ENCODE results near the gene SECISBP2.

GRCh38 chr9:89347651-89348050 lies 29.4 kb downstream of the SECISBP2 start:
- TF ChIP-seq, protein P1, sequence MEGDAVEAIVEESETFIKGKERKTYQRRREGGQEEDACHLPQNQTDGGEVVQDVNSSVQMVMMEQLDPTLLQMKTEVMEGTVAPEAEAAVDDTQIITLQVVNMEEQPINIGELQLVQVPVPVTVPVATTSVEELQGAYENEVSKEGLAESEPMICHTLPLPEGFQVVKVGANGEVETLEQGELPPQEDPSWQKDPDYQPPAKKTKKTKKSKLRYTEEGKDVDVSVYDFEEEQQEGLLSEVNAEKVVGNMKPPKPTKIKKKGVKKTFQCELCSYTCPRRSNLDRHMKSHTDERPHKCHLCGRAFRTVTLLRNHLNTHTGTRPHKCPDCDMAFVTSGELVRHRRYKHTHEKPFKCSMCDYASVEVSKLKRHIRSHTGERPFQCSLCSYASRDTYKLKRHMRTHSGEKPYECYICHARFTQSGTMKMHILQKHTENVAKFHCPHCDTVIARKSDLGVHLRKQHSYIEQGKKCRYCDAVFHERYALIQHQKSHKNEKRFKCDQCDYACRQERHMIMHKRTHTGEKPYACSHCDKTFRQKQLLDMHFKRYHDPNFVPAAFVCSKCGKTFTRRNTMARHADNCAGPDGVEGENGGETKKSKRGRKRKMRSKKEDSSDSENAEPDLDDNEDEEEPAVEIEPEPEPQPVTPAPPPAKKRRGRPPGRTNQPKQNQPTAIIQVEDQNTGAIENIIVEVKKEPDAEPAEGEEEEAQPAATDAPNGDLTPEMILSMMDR (CRISPR knock-in tag; IDR thresholded peaks at IDR 0.05): no peak
- no peak for TF ChIP-seq ZNF550 (CRISPR knock-in tag; IDR thresholded peaks at IDR 0.05; ENCODE audit: borderline replicate concordance)
- no peak for TF ChIP-seq POLR2A (IDR thresholded peaks at IDR 0.05; ENCODE audit: insufficient read depth in 1 of 2, low read depth in 2 of 2, low read length in 2 of 2)
- no peak for TF ChIP-seq HMGXB4 (CRISPR knock-in tag; IDR thresholded peaks at IDR 0.05; ENCODE audit: borderline replicate concordance in 1 of 2, low read depth in 1 of 2)
- TF ChIP-seq, protein P2, sequence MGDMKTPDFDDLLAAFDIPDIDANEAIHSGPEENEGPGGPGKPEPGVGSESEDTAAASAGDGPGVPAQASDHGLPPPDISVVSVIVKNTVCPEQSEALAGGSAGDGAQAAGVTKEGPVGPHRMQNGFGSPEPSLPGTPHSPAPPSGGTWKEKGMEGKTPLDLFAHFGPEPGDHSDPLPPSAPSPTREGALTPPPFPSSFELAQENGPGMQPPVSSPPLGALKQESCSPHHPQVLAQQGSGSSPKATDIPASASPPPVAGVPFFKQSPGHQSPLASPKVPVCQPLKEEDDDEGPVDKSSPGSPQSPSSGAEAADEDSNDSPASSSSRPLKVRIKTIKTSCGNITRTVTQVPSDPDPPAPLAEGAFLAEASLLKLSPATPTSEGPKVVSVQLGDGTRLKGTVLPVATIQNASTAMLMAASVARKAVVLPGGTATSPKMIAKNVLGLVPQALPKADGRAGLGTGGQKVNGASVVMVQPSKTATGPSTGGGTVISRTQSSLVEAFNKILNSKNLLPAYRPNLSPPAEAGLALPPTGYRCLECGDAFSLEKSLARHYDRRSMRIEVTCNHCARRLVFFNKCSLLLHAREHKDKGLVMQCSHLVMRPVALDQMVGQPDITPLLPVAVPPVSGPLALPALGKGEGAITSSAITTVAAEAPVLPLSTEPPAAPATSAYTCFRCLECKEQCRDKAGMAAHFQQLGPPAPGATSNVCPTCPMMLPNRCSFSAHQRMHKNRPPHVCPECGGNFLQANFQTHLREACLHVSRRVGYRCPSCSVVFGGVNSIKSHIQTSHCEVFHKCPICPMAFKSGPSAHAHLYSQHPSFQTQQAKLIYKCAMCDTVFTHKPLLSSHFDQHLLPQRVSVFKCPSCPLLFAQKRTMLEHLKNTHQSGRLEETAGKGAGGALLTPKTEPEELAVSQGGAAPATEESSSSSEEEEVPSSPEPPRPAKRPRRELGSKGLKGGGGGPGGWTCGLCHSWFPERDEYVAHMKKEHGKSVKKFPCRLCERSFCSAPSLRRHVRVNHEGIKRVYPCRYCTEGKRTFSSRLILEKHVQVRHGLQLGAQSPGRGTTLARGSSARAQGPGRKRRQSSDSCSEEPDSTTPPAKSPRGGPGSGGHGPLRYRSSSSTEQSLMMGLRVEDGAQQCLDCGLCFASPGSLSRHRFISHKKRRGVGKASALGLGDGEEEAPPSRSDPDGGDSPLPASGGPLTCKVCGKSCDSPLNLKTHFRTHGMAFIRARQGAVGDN (CRISPR knock-in tag; IDR thresholded peaks at IDR 0.05): no peak
- TF ChIP-seq MXI1 (IDR thresholded peaks at IDR 0.05; ENCODE audit: borderline replicate concordance, low read depth, low read length): no peak
- TF ChIP-seq AHDC1 (CRISPR knock-in tag; IDR thresholded peaks at IDR 0.05; ENCODE audit: borderline replicate concordance): no peak
- TF ChIP-seq ZNF335 (CRISPR knock-in tag; IDR thresholded peaks at IDR 0.05): no peak
- TF ChIP-seq, protein P3, sequence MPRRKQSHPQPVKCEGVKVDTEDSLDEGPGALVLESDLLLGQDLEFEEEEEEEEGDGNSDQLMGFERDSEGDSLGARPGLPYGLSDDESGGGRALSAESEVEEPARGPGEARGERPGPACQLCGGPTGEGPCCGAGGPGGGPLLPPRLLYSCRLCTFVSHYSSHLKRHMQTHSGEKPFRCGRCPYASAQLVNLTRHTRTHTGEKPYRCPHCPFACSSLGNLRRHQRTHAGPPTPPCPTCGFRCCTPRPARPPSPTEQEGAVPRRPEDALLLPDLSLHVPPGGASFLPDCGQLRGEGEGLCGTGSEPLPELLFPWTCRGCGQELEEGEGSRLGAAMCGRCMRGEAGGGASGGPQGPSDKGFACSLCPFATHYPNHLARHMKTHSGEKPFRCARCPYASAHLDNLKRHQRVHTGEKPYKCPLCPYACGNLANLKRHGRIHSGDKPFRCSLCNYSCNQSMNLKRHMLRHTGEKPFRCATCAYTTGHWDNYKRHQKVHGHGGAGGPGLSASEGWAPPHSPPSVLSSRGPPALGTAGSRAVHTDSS (CRISPR knock-in tag; conservative IDR thresholded peaks at IDR 0.05): no peak
- TF ChIP-seq, protein P4, sequence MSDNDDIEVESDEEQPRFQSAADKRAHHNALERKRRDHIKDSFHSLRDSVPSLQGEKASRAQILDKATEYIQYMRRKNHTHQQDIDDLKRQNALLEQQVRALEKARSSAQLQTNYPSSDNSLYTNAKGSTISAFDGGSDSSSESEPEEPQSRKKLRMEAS (IDR thresholded peaks at IDR 0.05): no peak
- TF ChIP-seq ZNF775 (CRISPR knock-in tag; IDR thresholded peaks at IDR 0.05; ENCODE audit: borderline replicate concordance): no peak
- TF ChIP-seq RFX3 (CRISPR knock-in tag; IDR thresholded peaks at IDR 0.05): no peak
- TF ChIP-seq RAD21 (CRISPR knock-in tag; IDR thresholded peaks at IDR 0.05): no peak
- no peak for TF ChIP-seq DBP (CRISPR knock-in tag; IDR thresholded peaks at IDR 0.05; ENCODE audit: not compliant biosample characterization)
